ENCODE data around the gene TES. TPM values are rescaled to one million over a fixed set of nuclear protein-coding genes. Genes with fewer than 3 reads are reported as not detected.
A peak's percentile ranks its signal among the peaks of the same experiment; 100 is the strongest.

TES gene
- total and polyA plus RNA-seq, 2 of the 13 experiments (the other 11 are each of a cell fraction or from before 2014, with no cell fraction given), result 21.6 to 23.0 TPM

- TF ChIP-seq ZNF552 (CRISPR knock-in tag; IDR thresholded peaks at IDR 0.05; ENCODE audit: borderline replicate concordance), result no peak
- peak; percentile 39 for TF ChIP-seq KAT8 (CRISPR knock-in tag; IDR thresholded peaks at IDR 0.05)
- peak; percentile 53 for TF ChIP-seq HNF4A (CRISPR knock-in tag; IDR thresholded peaks at IDR 0.05)
- TF ChIP-seq RARA (CRISPR knock-in tag; IDR thresholded peaks at IDR 0.05), result peak; percentile 65
- peak; percentile 58; the same call in 1 of the 2 replicates for TF ChIP-seq BHLHE40 (IDR thresholded peaks at IDR 0.05; ENCODE audit: low read length)
- TF ChIP-seq FOXP1 (IDR thresholded peaks at IDR 0.05), result no peak
- TF ChIP-seq FOXP1 (CRISPR knock-in tag; IDR thresholded peaks at IDR 0.05), result peak; percentile 83
- TF ChIP-seq SOX5 (CRISPR knock-in tag; IDR thresholded peaks at IDR 0.05; ENCODE audit: borderline replicate concordance), result peak; percentile 95
- TF ChIP-seq MAFF (IDR thresholded peaks at IDR 0.05; ENCODE audit: low read depth, low read length), result 0 out of 2 replicates have a peak, but pooled peaks have one; percentile 5
- TF ChIP-seq CEBPZ (IDR thresholded peaks at IDR 0.05; ENCODE audit: low read length), result no peak
- TF ChIP-seq TARDBP (CRISPR knock-in tag; IDR thresholded peaks at IDR 0.05), result peak; percentile 64; the same call in 1 of the 2 replicates
- peak; percentile 84 for TF ChIP-seq RERE (CRISPR knock-in tag; IDR thresholded peaks at IDR 0.05; ENCODE audit: low read depth)
- TF ChIP-seq THRA (CRISPR knock-in tag; IDR thresholded peaks at IDR 0.05; ENCODE audit: borderline replicate concordance), result no peak
- peak; percentile 88 for TF ChIP-seq ZNF609 (CRISPR knock-in tag; IDR thresholded peaks at IDR 0.05; ENCODE audit: borderline replicate concordance)
- TF ChIP-seq PHB2 (IDR thresholded peaks at IDR 0.05; ENCODE audit: partially characterized antibody), result no peak
- peak; percentile 47; the same call in 1 of the 2 replicates for TF ChIP-seq ZSCAN21 (CRISPR knock-in tag; IDR thresholded peaks at IDR 0.05; ENCODE audit: borderline replicate concordance)
Observed at GRCh38 chr7:116169060-116169459, 41.3 kb upstream of the TES start (continued).

All from HepG2 (cell line).